Glutamatergic neuron (in vitro differentiated cells): ENCODE data around the gene VPS25. TPM values are rescaled to one million over a fixed set of nuclear protein-coding genes. Genes with fewer than 3 reads are reported as not detected.

Experiments
- DNase-seq: peaks from one replicate; pipeline ENCODE4 v3.0.0; 2022
- H3K27ac Mint-ChIP-seq: one replicate; pipeline ENCODE4 v1.8.0; 2020; ENCODE audit warnings: mild to moderate bottlenecking, mixed read lengths, inconsistent platforms; ENCODE audit not compliant: unreplicated experiment
- H3K27me3 Mint-ChIP-seq: one replicate; pipeline ENCODE4 v1.8.0; 2020; ENCODE audit warnings: mild to moderate bottlenecking, moderate library complexity, mixed read lengths, inconsistent platforms; ENCODE audit not compliant: unreplicated experiment
- H3K36me3 Mint-ChIP-seq: one replicate; pipeline ENCODE4 v1.8.0; 2020; ENCODE audit warnings: mild to moderate bottlenecking, mixed read lengths, inconsistent platforms; ENCODE audit not compliant: unreplicated experiment
- H3K4me1 Mint-ChIP-seq: one replicate; pipeline ENCODE4 v1.8.0; 2020; ENCODE audit warnings: mild to moderate bottlenecking, low read depth, mixed read lengths, inconsistent platforms; ENCODE audit not compliant: unreplicated experiment
- H3K4me3 Mint-ChIP-seq: one replicate; pipeline ENCODE4 v1.8.0; 2020; ENCODE audit warnings: mild to moderate bottlenecking, mixed read lengths, inconsistent platforms; ENCODE audit not compliant: unreplicated experiment
- H3K9me3 Mint-ChIP-seq: one replicate; pipeline ENCODE4 v1.8.0; 2020; ENCODE audit warnings: mild to moderate bottlenecking, moderate library complexity, mixed read lengths, inconsistent platforms; ENCODE audit not compliant: unreplicated experiment
- total RNA-seq: library from RNA; stranded (reverse); fragmentation: NEBNext Ultra II Directional; extraction: Animal tissue kit (Norgen Biotek cat#: 25700); gene quantifications from one replicate; pipeline ENCODE4 v1.2.1, GENCODE V29; 2021; ENCODE audit not compliant: unreplicated experiment
- TF ChIP-seq, protein P1 (sequence below): fragments of 200-600 bp; sonication (generic); IDR thresholded peaks from one replicate; pipeline ENCODE4 v1.5.0; 2021; ENCODE audit not compliant: partially characterized antibody, unreplicated experiment

Gene VPS25
- total RNA-seq, 1 donor from 2014 or later = 84.3 TPM

DNA sequence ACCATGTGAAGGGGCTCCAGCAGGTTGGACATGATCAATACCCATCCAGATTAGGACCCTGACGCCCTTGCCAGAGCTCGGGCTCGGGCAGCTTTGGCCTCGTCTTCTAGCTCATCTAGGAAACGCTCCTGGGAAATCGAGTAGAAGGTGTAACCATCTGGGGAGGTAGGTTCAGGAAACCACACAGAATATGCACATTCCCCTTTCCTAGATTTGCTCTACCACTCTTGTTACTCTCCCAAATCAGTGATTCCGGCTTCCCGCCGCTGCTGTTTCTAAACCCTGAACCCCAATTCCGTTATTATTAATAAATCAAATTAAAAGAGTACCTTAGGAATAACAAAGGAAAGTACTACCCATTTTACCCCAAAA, 24.7 kb downstream of the VPS25 start:
- Mint-ChIP-seq H3K4me1 (peaks cover 3% of the 10 kb centered on the region), H3K9me3 (peaks cover 2% of the 10 kb centered on the region), H3K36me3 (peaks cover 6% of the 10 kb centered on the region), H3K27ac (peak overlapping the region; percentile 85), H3K4me3 (peak overlapping the region; percentile 93), H3K27me3 (peaks cover 8% of the 10 kb centered on the region)
- TF ChIP-seq, protein P1, sequence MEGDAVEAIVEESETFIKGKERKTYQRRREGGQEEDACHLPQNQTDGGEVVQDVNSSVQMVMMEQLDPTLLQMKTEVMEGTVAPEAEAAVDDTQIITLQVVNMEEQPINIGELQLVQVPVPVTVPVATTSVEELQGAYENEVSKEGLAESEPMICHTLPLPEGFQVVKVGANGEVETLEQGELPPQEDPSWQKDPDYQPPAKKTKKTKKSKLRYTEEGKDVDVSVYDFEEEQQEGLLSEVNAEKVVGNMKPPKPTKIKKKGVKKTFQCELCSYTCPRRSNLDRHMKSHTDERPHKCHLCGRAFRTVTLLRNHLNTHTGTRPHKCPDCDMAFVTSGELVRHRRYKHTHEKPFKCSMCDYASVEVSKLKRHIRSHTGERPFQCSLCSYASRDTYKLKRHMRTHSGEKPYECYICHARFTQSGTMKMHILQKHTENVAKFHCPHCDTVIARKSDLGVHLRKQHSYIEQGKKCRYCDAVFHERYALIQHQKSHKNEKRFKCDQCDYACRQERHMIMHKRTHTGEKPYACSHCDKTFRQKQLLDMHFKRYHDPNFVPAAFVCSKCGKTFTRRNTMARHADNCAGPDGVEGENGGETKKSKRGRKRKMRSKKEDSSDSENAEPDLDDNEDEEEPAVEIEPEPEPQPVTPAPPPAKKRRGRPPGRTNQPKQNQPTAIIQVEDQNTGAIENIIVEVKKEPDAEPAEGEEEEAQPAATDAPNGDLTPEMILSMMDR = no peak
- DNase-seq = no peak

DNA sequence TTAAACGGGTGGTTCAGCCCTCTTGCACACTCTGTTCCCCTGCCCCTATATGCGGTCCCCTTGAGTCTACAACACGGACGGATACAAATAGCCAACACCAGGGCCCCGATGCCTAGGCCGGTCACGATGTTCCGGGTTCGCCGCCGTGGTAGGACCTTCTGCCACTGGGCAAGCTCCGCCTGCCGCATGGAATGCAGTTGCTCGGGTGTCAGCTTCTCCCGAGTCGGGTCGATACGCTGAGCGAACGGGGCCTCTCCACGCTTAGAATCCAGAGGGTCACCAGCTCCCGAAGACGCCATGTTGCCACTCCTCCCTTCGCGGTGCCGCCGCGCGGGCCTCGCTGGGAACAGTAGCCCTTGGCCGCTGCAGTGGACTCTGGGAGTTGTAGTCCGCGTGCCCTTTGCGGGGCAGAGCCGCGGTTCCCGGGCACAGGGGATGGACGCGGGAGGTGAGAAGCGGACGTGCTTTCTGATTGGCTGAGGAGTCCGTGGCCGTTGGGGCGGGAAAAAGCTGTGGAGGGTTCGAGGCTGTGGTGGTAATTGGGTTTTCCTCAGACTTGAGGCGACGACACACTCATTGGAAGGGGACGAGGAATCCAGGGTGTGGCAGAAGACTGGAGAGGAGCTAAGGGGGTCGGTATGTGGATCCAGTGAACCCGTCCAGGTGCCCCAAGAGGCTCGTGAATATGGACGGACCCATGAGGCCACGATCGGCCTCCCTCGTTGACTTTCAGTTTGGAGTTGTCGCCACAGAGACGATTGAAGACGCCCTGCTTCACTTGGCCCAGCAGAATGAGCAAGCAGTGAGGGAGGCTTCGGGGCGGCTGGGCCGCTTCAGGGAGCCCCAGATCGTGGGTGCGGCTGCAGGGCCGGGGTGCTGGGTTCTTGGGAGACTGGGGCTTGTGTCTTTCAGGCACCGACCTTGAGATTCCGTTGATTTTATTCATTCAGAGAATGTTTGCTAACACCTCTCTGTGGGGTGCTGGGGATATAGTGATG, 25.4 kb downstream of the VPS25 start, which contains the start of the genes CNTD1 and COA3:
Gene CNTD1, plus strand, starts transcription at position 479 of the 998 bp plus-strand sequence. Its CDS starts 207 bp downstream, at position 686.
Gene COA3, minus strand, starts transcription at position 322 of the 998 bp plus-strand sequence. Its CDS starts 23 bp downstream, at position 299.
- TF ChIP-seq, protein P1 = no peak
- H3K27ac Mint-ChIP-seq = peak within 1 kb of the TSS; percentile 85
- H3K9me3 Mint-ChIP-seq = peaks cover 2% of the 10 kb centered on the region
- H3K4me3 Mint-ChIP-seq = peak within 1 kb of the TSS; percentile 93
- peak; percentile 93 for DNase-seq
- peaks cover 8% of the 10 kb centered on the region for H3K27me3 Mint-ChIP-seq
- peaks cover 6% of the 10 kb centered on the region for H3K36me3 Mint-ChIP-seq
- peaks cover 3% of the 10 kb centered on the region for H3K4me1 Mint-ChIP-seq

DNA sequence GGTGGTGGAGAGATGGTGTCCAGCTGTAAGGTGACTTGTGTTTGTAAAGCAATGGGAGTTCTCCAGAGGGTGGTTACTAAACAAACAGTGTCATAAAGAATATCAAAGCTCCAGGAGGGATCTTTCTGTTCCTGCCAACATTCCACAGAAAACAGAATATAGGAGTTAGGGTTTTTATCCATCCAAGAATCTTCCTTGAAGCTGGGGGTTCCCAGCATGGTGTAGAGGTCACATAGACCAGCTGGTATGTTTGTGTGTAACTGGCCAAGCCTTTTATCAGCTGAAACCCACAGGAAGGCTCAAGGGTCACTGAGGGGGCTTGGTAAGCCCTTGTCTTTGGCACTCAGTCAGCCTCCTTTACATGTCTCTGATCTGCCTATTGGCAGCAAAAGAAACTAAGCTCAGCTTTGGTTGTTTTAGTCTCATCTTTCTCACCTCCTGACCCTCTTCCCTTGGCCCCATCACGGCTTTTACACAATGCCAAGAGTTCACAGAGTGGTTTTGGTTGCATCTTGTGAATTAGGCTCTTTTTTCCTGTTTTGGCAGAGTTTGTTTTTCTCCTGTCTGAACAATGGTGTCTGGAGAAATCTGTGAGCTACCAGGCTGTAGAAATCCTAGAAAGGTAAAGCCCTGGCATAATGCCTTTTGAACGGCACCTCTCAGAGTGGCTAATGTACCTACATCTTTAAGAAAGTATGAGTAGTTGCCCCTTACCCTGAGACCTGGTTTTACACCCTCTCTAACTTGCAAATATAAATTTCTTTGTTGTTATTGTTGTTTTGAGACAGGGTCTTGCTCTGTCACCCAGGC, 30.0 kb downstream of the VPS25 start:
- TF ChIP-seq, protein P1 = no peak
- Mint-ChIP-seq H3K27ac (no peak overlapping the region), H3K9me3 (peaks cover 5% of the 10 kb centered on the region), H3K36me3 (no peaks in the 10 kb centered on the region), H3K4me3 (no peak overlapping the region), H3K27me3 (peaks cover 7% of the 10 kb centered on the region), H3K4me1 (no peaks in the 10 kb centered on the region)
- no peak for DNase-seq

DNA sequence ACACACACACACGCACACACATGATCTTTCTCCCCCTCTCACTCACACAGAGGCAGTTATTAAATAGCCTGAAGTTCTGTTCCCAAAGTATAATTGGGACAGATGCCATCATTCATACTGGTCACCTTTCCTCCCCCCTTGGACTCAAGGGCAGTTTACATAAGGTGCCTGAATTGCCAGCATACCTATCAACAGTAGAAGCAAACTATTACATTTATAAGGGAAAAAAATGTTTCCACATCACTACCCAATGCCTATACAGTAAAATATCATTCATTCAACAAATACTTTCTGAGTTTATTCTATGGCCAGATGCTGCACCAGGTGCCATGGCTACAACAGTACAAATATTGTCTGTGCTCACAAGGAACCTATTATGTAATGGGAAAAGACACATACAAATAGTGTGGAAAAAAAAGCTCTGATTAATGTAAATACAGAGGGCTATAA, 31.7 kb downstream of the VPS25 start:
- no peaks in the 10 kb centered on the region for H3K36me3 Mint-ChIP-seq

More for the DNA sequence above, 31.7 kb downstream of the VPS25 start:
- peaks cover 3% of the 10 kb centered on the region for H3K27me3 Mint-ChIP-seq
- H3K27ac Mint-ChIP-seq = no peak overlapping the region
- peaks cover 3% of the 10 kb centered on the region for H3K9me3 Mint-ChIP-seq
- no peak overlapping the region for H3K4me3 Mint-ChIP-seq
- DNase-seq = no peak
- no peaks in the 10 kb centered on the region for H3K4me1 Mint-ChIP-seq
- TF ChIP-seq, protein P1 = no peak
